HUES64 (cell line): ENCODE measurements around the gene ORC5.

Experiments
- H3K27ac ChIP-seq: 2 replicates; pipeline ENCODE4 v1.7.0; 2013; ENCODE audit warnings: low read depth, low read length, inconsistent platforms
- H3K27me3 ChIP-seq: 2 replicates; pipeline ENCODE4 v1.6.1; 2013; ENCODE audit warnings: mild to moderate bottlenecking, low read length; ENCODE audit not compliant: insufficient read depth
- H3K36me3 ChIP-seq: 2 replicates; pipeline ENCODE4 v1.6.1; 2013; ENCODE audit warnings: mild to moderate bottlenecking, low read length; ENCODE audit not compliant: insufficient read depth
- H3K4me1 ChIP-seq: 2 replicates; pipeline ENCODE4 v1.6.1; 2013; ENCODE audit warnings: mild to moderate bottlenecking, low read length, moderate library complexity; ENCODE audit not compliant: insufficient read depth
- H3K4me3 ChIP-seq: 2 replicates; pipeline ENCODE4 v1.5.1; 2013; ENCODE audit warnings: mild to moderate bottlenecking, low read length, moderate library complexity
- H3K9ac ChIP-seq: 2 replicates; pipeline ENCODE4 v1.6.1; 2013; ENCODE audit warnings: mild to moderate bottlenecking, low read depth, low read length
- H3K9me3 ChIP-seq: 2 replicates; pipeline ENCODE4 v1.6.1; 2013; ENCODE audit warnings: low read depth, low read length; ENCODE audit not compliant: insufficient read depth
- WGBS: fragments of 150-250, 120-280 bp; methylation state at CpG from one replicate; pipeline ENCODE4 v1.1.7; 2013; ENCODE audit warnings: missing lambda C conversion rate; 5-methylcytosine and 5-hydroxymethylcytosine counted together

Gene ORC5

DNA sequence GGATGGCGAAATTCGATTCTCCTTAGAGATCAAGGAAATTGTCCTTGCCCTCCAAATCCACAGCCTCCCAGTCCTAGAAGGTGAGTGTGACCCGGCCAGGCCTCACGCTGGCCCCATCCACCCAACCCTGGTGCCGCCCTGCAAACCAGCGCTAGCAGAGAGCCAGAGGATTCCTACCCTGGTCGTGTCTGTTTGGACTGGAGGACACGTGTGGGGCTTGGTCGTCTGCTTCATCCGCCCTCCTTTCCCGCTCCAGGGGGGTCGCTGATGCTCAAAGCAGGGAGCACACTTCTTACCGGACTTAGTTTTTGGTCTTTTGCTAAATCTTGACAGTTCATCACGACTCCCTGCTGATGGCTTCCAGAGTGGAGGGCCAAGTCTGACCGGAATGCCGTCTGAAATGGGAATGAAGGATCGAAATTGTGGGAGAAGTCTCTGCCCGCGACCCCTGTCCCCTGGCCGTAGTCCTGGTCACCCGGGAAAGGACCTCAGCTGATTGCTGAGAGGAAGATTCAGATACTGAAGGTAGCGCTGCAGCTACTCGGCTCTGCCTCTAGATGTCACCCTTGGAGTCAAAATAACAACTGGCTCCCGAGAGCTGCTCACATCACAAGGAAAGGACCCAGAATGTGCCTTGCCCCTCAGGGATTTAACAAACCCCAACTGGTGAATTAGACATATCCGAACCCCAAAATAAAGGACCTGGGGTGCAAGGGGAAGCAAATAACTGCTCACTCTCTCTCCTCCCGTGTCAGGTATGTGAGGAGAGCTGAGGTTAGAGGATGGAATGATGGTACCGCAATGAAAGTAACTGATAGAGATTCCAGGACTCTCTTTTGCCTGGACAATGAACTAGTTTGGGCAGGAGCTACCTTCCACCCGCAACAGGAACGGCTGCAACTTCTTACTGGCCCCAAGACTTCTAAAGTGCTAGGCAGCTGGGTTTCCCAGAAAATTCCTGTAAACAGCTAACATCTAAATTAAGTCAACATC, 23.5 kb upstream of the ORC5 start:
- Histone ChIP-seq H3K4me1 (no peaks in the 10 kb centered on the region), H3K36me3 (no peaks in the 10 kb centered on the region), H3K9me3 (no peaks in the 10 kb centered on the region), H3K4me3 (peak overlapping the region; percentile 22; the same call in 1 of the 2 replicates), H3K9ac (no peak overlapping the region), H3K27me3 (no peaks in the 10 kb centered on the region), H3K27ac (no peak overlapping the region)
- 41% methylated on average over 29 of the region's 29 CpGs for WGBS

DNA sequence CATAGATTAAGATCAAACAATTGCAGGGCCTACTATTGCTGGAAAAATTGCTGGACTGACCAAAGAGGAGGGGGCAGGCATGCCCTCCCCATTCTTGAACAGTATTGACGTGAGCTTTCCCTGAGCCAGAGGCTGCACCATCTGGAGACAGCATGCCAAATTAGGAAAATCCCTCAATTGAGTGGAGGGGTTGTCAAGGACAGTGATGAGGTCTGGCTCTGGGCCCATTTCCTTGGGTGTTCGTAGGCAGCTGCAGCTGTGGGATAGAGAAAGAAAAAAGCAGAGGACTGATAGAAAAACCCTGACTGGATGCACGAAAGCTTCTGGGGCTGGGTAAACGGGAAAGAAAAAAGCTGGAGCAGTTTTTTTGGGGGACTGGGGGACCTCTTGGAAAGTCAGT, 22.8 kb upstream of the ORC5 start:
- H3K27ac ChIP-seq = no peak overlapping the region

DNA sequence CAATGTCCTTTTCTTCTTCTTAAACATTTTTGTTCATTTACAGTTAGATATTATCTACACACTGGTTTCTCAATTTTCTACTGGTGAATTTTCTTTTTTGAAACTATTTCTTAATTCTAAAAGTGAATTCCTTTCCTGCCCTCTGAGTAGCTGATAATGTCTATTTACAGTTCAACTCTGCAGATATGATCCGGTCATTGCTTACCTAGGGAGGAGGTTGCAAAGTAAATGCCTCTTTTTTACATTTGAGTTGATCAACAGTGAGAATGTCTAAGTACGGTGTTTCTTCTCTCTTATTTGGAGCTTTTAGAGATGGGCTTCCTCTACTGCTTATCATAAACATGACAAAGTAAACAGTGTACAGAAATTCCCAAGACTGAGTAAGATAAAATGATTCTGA, 20.6 kb upstream of the ORC5 start:
- no peaks in the 10 kb centered on the region for H3K27me3 ChIP-seq
- H3K27ac ChIP-seq = no peak overlapping the region
- no peaks in the 10 kb centered on the region for H3K9me3 ChIP-seq
- H3K4me3 ChIP-seq = no peak overlapping the region
- H3K36me3 ChIP-seq = no peaks in the 10 kb centered on the region
- 83% methylated on average over 1 of the region's 2 CpGs for WGBS
- H3K4me1 ChIP-seq = peaks cover 5% of the 10 kb centered on the region; the same call in 1 of the 2 replicates
- H3K9ac ChIP-seq = no peak overlapping the region

More for the DNA sequence above, 22.8 kb upstream of the ORC5 start:
- H3K4me1 ChIP-seq = no peaks in the 10 kb centered on the region
- H3K9me3 ChIP-seq = no peaks in the 10 kb centered on the region
- no peak overlapping the region for H3K9ac ChIP-seq
- no peaks in the 10 kb centered on the region for H3K36me3 ChIP-seq
- no peak overlapping the region for H3K4me3 ChIP-seq
- 81% methylated on average over 4 of the region's 4 CpGs for WGBS
- H3K27me3 ChIP-seq = no peaks in the 10 kb centered on the region

DNA sequence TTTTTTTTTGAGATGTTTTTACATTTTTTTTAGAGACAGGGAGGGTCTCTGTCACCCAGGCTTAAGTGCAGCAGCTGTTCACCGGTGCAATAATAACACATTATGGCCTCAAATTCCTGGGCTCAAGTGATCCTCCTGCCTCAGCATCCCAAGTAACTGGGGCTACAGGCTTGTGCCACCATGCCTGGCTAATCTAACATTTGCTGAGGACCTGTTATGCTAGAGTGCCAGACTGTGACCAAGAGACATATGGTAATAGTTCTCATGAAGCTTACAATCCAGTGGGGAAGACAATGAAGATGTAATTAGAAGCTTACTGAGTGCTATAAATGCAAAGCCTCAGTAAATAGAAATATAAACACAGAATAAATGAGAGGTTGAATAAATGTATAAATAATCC, 17.6 kb upstream of the ORC5 start:
- Histone ChIP-seq H3K36me3 (no peaks in the 10 kb centered on the region), H3K27me3 (no peaks in the 10 kb centered on the region), H3K4me1 (peaks cover 5% of the 10 kb centered on the region; the same call in 1 of the 2 replicates), H3K4me3 (no peak overlapping the region), H3K9me3 (no peaks in the 10 kb centered on the region), H3K9ac (no peak overlapping the region), H3K27ac (no peak overlapping the region)
- 95% methylated on average over 1 of the region's 1 CpG for WGBS

DNA sequence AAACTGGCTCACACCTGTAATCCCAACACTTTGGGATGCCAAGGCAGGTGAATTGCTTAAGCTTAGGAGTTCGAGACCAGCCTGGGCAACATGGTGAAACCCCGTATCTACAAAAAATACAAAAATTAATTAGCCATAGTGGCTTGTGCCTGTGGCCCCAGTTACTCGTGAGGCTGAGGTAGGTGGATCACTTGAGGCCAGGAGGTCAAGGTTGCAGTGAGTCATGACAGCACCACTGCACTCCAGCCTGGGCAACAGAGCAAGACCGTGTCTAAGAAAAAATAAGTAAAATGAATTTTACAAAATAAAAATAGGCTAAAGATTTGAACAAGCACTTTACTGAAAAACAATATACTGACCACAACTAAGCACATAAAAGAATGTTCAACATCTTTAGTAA, 9.8 kb upstream of the ORC5 start:
- Histone ChIP-seq H3K27ac (no peak overlapping the region), H3K9ac (no peak overlapping the region), H3K4me1 (no peaks in the 10 kb centered on the region), H3K27me3 (no peaks in the 10 kb centered on the region), H3K9me3 (no peaks in the 10 kb centered on the region), H3K4me3 (no peak overlapping the region), H3K36me3 (no peaks in the 10 kb centered on the region)
- whole genome bisulfite sequencing = 86% methylated on average over 3 of the region's 4 CpGs

DNA sequence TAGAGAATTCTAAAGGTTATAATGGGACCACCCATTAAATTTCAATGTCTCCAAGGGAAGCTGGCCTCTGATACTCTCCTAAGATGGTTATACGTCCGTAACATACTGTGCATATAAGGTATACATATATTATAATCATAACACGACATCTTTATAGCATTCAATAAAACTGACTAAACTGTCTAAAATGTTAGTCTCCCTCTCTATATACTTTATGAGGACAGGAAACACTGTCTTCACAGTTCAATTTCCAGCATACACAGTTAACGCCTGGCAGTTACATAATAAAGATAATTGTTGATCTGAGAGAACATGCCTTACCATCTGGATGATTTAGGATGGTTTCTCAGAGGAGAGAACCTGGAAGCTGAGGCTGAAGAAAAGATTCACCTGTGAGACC, 1.2 kb upstream of the ORC5 start:
- Histone ChIP-seq H3K4me1 (peaks cover 8% of the 10 kb centered on the region; the same call in 1 of the 2 replicates), H3K9ac (no peak overlapping the region), H3K9me3 (peaks cover 16% of the 10 kb centered on the region), H3K4me3 (no peak overlapping the region), H3K36me3 (peaks cover 2% of the 10 kb centered on the region), H3K27me3 (no peaks in the 10 kb centered on the region), H3K27ac (no peak overlapping the region)
- WGBS = 93% methylated on average over 2 of the region's 4 CpGs

DNA sequence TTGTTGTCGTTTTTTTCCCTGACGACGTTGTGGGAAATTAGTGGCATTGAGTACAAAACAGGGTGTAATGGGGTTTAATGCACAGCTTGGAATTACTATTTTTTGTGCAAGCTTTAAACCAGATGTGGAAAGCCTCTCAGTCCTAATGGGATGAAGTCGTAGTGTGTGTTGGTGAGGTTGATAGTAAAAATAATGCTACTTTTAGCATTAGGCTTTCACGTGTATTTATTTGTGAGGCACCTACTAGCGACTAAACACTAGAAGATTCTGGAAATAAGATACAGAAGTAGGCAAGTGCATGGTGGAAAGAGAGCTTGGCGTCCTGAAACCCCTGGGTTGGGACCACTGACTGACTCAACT, 588 bp upstream of the ORC5 start:
- WGBS = 56% methylated on average over 7 of the region's 7 CpGs
- Histone ChIP-seq H3K36me3 (peaks cover 9% of the 10 kb centered on the region), H3K9me3 (peaks cover 16% of the 10 kb centered on the region)

DNA sequence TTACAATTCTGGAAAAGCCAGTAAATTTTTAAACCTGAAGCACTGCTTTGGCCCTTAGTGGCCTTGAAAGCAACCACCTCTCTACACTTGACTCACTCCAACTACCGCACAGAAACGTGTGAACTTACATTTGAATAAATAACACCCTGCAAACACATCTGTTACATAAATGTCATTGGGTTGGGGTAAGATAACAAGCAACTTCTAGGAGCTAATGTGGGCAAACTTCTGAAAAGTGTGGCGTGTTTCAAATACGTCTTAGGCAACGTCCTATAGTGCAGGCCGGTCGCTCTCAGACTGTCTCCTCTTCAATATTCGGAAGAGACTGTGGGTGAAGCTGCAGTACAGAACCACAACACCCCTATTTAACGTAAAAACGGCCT, 474 bp downstream of the ORC5 start:
- H3K9me3 ChIP-seq = peaks cover 16% of the 10 kb centered on the region
- peak overlapping the region; percentile 47 for H3K27ac ChIP-seq
- 0% methylated on average over 10 of the region's 10 CpGs for WGBS

More for the DNA sequence above, 588 bp upstream of the ORC5 start:
- peak overlapping the region; percentile 97 for H3K9ac ChIP-seq
- H3K27ac ChIP-seq = no peak overlapping the region; the same call in 1 of the 2 replicates
- H3K4me1 ChIP-seq = peaks cover 8% of the 10 kb centered on the region; the same call in 1 of the 2 replicates
- H3K27me3 ChIP-seq = no peaks in the 10 kb centered on the region
- H3K4me3 ChIP-seq = peak overlapping the region; percentile 98

DNA sequence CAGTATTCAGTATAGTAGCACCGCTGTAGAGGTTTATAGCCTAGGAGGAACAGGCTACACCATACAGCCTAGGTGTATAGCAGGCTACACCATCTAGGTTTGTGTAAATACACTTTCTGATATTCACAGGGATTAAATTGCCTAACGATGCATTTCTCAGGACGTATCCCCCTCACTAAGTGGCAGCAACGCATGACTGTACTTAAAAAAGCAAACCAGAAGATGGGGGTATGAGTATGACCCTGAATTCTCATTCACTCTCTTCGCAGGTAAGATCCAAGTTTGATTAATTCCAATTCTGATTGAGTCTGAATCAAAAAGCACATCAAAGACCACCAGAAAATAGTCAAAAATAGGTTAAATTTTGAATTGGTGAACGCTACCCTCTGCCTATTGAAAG, 972 bp downstream of the ORC5 start:
- peaks cover 8% of the 10 kb centered on the region; the same call in 1 of the 2 replicates for H3K4me1 ChIP-seq
- H3K27me3 ChIP-seq = no peaks in the 10 kb centered on the region
- H3K27ac ChIP-seq = no peak overlapping the region
- peak overlapping the region; percentile 97 for H3K9ac ChIP-seq
- H3K4me3 ChIP-seq = peak overlapping the region; percentile 98
- peaks cover 16% of the 10 kb centered on the region for H3K9me3 ChIP-seq
- 41% methylated on average over 6 of the region's 6 CpGs for WGBS
- peaks cover 24% of the 10 kb centered on the region for H3K36me3 ChIP-seq

More for the DNA sequence above, 474 bp downstream of the ORC5 start:
- H3K4me1 ChIP-seq = peaks cover 8% of the 10 kb centered on the region; the same call in 1 of the 2 replicates
- H3K27me3 ChIP-seq = no peaks in the 10 kb centered on the region
- H3K36me3 ChIP-seq = peaks cover 19% of the 10 kb centered on the region
- H3K4me3 ChIP-seq = peak overlapping the region; percentile 98
- peak overlapping the region; percentile 97 for H3K9ac ChIP-seq

DNA sequence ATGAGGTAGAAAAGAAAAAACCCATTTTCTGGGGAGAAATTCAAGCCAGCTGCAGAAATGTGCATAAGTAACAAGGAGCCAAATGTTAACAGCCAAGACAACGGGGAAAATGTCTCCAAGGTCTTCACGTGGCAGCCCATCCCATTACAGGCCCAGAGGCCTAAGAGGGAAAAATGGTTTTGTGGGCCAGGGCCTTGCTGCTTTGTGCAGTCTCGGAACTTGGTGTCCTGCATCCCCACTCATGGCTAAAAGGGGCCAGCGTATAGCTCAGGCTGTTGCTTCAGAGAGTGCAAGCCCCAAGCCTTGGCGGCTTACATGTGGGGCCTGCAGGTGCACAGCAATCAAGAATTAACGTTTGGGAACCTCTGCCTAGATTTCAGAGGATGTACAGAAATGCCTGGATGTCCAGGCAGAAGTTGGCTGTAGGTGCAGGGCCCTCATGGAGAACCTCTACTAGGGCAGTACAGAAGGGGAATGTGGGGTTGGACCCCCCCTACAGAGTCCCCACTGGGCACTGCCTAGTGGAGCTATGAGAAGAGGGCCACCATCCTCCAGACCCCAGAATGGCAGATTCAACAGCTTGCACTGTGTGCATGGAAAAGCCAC, 9.0 kb downstream of the ORC5 start:
- 91% methylated on average over 6 of the region's 6 CpGs for WGBS
- Histone ChIP-seq H3K4me1 (no peaks in the 10 kb centered on the region), H3K4me3 (no peak overlapping the region), H3K9ac (no peak overlapping the region), H3K36me3 (peaks cover 99% of the 10 kb centered on the region), H3K9me3 (peaks cover 20% of the 10 kb centered on the region; the same call in 1 of the 2 replicates), H3K27ac (no peak overlapping the region), H3K27me3 (no peaks in the 10 kb centered on the region)

DNA sequence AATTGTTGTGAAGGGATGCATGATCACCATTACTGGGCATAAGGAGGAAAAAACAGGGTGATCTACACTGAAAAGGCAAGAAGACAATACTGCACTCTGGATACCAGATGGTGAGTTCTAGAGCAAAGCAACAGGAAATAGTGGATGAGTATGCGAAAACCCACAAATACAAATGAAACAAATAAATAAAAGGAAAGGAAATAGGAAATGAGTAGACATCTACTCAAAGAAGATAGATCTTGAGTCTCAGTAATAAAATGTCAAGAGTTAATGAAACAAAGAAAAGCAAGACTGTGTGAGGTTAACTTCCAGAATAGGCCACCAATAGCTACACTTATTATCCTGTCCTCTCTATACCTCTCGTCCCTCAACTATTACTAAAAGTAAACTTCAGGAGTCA, 11.7 kb downstream of the ORC5 start:
- Histone ChIP-seq H3K27me3 (no peaks in the 10 kb centered on the region), H3K4me1 (no peaks in the 10 kb centered on the region), H3K36me3 (peaks cover 97% of the 10 kb centered on the region), H3K27ac (no peak overlapping the region), H3K4me3 (no peak overlapping the region), H3K9ac (no peak overlapping the region), H3K9me3 (peaks cover 18% of the 10 kb centered on the region; the same call in 1 of the 2 replicates)
- WGBS = 100% methylated on average over 1 of the region's 2 CpGs
